ENCODE results near the gene CDC14B.

The CDC14B gene

DNA sequence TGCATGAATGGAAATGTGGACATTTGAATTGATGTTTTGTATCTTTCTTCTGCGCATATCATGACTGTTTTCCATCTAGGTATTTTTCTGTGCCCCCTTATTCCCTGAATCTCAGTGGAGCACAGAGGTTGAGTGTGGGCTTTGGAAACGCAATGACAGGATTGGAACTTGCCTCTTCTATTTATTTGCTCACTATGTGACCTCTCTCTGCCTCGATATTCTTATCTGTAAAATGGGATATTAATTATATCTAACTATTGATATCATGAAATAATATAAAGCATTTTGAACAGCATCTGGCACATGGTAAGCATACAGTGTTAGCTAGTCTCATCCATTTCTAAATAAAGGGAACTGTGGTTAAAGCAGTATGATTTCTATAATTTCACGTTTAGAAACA is 143.6 kb downstream of the CDC14B start:
- Histone ChIP-seq H3K36me3 (ENCODE audit: control insufficient read depth in 1 of 2, insufficient read depth in 2 of 2, low read depth in 1 of 2, low read length in 2 of 2) (peaks cover 28 to 73% of the 10 kb centered on the region in 2 experiments), H2BK120ac (ENCODE audit: low read depth, low read length) (no peak overlapping the region), H3K79me1 (replicated peaks; ENCODE audit: low read length, poor library complexity, severe bottlenecking) (peaks cover 19% of the 10 kb centered on the region), H3K14ac (ENCODE audit: low read length in 2 of 2) (no peak overlapping the region), H3K23ac (ENCODE audit: low read length in 2 of 2) (no peak overlapping the region), H3K9me3 (ENCODE audit: control insufficient read depth, low read length) (no peaks in the 10 kb centered on the region), H2AFZ (ENCODE audit: low read depth, low read length) (no peak overlapping the region), H3K4me1 (ENCODE audit: control insufficient read depth, insufficient read depth, low read depth, low read length) (no peaks in the 10 kb centered on the region), H3K9ac (ENCODE audit: low read length) (no peak overlapping the region), H2AK5ac (ENCODE audit: low read length, severe bottlenecking) (no peak overlapping the region), H3K27ac (ENCODE audit: low read length, poor library complexity, severe bottlenecking) (no peak overlapping the region), H4K8ac (ENCODE audit: low read length) (no peak overlapping the region), H3K4me2 (ENCODE audit: low read length, poor library complexity, severe bottlenecking) (no peak overlapping the region), H2BK5ac (ENCODE audit: low read depth, low read length, poor library complexity, severe bottlenecking) (no peak overlapping the region), H3K4me3 (ENCODE audit: insufficient read depth in 1 of 2, low read depth in 1 of 2, low read length in 2 of 2) (no peak overlapping the region), H4K91ac (ENCODE audit: low read length) (no peak overlapping the region), H3K18ac (ENCODE audit: low read depth in 1 of 2, low read length in 2 of 2) (no peak overlapping the region), H3K4ac (ENCODE audit: low read depth in 1 of 2, low read length in 2 of 2) (no peak overlapping the region), H3K27me3 (ENCODE audit: control insufficient read depth in 1 of 2, insufficient read depth in 1 of 2, low read length in 2 of 2) (no peaks in the 10 kb centered on the region), H2BK12ac (ENCODE audit: low read length in 2 of 2) (no peak overlapping the region), H2BK15ac (ENCODE audit: low read depth, poor library complexity, severe bottlenecking) (no peak overlapping the region)
- WGBS, result 100% methylated on average over 1 of the region's 4 CpGs
- DNase-seq, result no peak

DNA sequence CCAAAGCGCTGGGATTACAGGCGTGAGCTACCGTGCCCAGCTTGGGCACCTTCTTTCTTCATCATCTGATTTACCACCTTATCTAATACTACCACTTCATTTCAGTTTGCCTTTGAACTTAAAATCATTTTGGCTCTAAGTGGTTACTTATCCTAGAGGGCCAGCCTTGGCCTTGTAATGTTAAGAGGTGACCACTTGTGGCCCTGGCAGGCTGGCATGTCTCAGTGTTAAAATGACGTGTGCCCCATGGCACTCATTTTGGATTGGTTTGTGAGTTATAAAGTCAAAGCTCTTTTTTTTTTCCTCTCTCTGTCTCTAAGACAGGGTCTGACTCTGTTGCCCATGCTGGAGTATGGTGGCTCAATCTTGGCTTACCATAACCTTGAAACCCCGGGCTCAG is 151.9 kb downstream of the CDC14B start:
- Histone ChIP-seq H2AK5ac (ENCODE audit: low read length, severe bottlenecking) (no peak overlapping the region), H2BK12ac (ENCODE audit: low read length in 2 of 2) (no peak overlapping the region), H3K9ac (ENCODE audit: low read length) (no peak overlapping the region), H3K4me1 (ENCODE audit: control insufficient read depth, insufficient read depth, low read depth, low read length) (peaks cover 1% of the 10 kb centered on the region), H3K4me2 (ENCODE audit: low read length, poor library complexity, severe bottlenecking) (no peak overlapping the region), H4K91ac (ENCODE audit: low read length) (no peak overlapping the region), H3K27me3 (ENCODE audit: control insufficient read depth in 1 of 2, insufficient read depth in 1 of 2, low read length in 2 of 2) (no peaks in the 10 kb centered on the region), H3K27ac (ENCODE audit: low read length, poor library complexity, severe bottlenecking) (no peak overlapping the region), H2BK120ac (ENCODE audit: low read depth, low read length) (no peak overlapping the region), H3K36me3 (ENCODE audit: control insufficient read depth in 1 of 2, insufficient read depth in 2 of 2, low read depth in 1 of 2, low read length in 2 of 2) (peaks cover 46 to 88% of the 10 kb centered on the region in 2 experiments), H3K79me1 (replicated peaks; ENCODE audit: low read length, poor library complexity, severe bottlenecking) (peaks cover 20% of the 10 kb centered on the region), H2AFZ (ENCODE audit: low read depth, low read length) (no peak overlapping the region), H2BK5ac (ENCODE audit: low read depth, low read length, poor library complexity, severe bottlenecking) (no peak overlapping the region), H3K9me3 (ENCODE audit: control insufficient read depth, low read length) (no peaks in the 10 kb centered on the region), H3K14ac (ENCODE audit: low read length in 2 of 2) (no peak overlapping the region), H4K8ac (ENCODE audit: low read length) (no peak overlapping the region), H2BK15ac (ENCODE audit: low read depth, poor library complexity, severe bottlenecking) (no peak overlapping the region), H3K18ac (ENCODE audit: low read depth in 1 of 2, low read length in 2 of 2) (no peak overlapping the region), H3K4ac (ENCODE audit: low read depth in 1 of 2, low read length in 2 of 2) (no peak overlapping the region), H3K23ac (ENCODE audit: low read length in 2 of 2) (no peak overlapping the region), H3K4me3 (ENCODE audit: insufficient read depth in 1 of 2, low read depth in 1 of 2, low read length in 2 of 2) (no peak overlapping the region)
- over 99% methylated on average over 5 of the region's 5 CpGs for WGBS
- DNase-seq, result no peak

- no peak overlapping the region for H2AK5ac ChIP-seq (ENCODE audit: low read length, severe bottlenecking)
- no peak overlapping the region for H3K18ac ChIP-seq (ENCODE audit: low read depth in 1 of 2, low read length in 2 of 2)
- no peak overlapping the region for H4K91ac ChIP-seq (ENCODE audit: low read length)
- no peak overlapping the region for H4K8ac ChIP-seq (ENCODE audit: low read length)
- H3K4ac ChIP-seq (ENCODE audit: low read depth in 1 of 2, low read length in 2 of 2), result no peak overlapping the region
- H3K36me3 ChIP-seq (ENCODE audit: control insufficient read depth in 1 of 2, insufficient read depth in 2 of 2, low read depth in 1 of 2, low read length in 2 of 2), result peaks cover 24 to 73% of the 10 kb centered on the region in 2 experiments
- no peak overlapping the region for H3K9ac ChIP-seq (ENCODE audit: low read length)
- H3K9me3 ChIP-seq (ENCODE audit: control insufficient read depth, low read length), result no peaks in the 10 kb centered on the region
- H3K27me3 ChIP-seq (ENCODE audit: control insufficient read depth in 1 of 2, insufficient read depth in 1 of 2, low read length in 2 of 2), result no peaks in the 10 kb centered on the region
- H2BK120ac ChIP-seq (ENCODE audit: low read depth, low read length), result no peak overlapping the region
- H3K4me3 ChIP-seq (ENCODE audit: insufficient read depth in 1 of 2, low read depth in 1 of 2, low read length in 2 of 2), result no peak overlapping the region
- peaks cover 17% of the 10 kb centered on the region for H3K79me1 ChIP-seq (replicated peaks; ENCODE audit: low read length, poor library complexity, severe bottlenecking)
- H3K4me1 ChIP-seq (ENCODE audit: control insufficient read depth, insufficient read depth, low read depth, low read length), result peaks cover 1% of the 10 kb centered on the region
- WGBS, result 99% methylated on average over 5 of the region's 6 CpGs
- H2BK15ac ChIP-seq (ENCODE audit: low read depth, poor library complexity, severe bottlenecking), result no peak overlapping the region
- no peak overlapping the region for H2BK5ac ChIP-seq (ENCODE audit: low read depth, low read length, poor library complexity, severe bottlenecking)
- H2BK12ac ChIP-seq (ENCODE audit: low read length in 2 of 2), result no peak overlapping the region
- no peak overlapping the region for H3K4me2 ChIP-seq (ENCODE audit: low read length, poor library complexity, severe bottlenecking)
- H2AFZ ChIP-seq (ENCODE audit: low read depth, low read length), result no peak overlapping the region
- no peak overlapping the region for H3K23ac ChIP-seq (ENCODE audit: low read length in 2 of 2)
- H3K14ac ChIP-seq (ENCODE audit: low read length in 2 of 2), result no peak overlapping the region
- no peak overlapping the region for H3K27ac ChIP-seq (ENCODE audit: low read length, poor library complexity, severe bottlenecking)
- no peak for DNase-seq
Observed at GRCh38 chr9:96464426-96464825, 155.2 kb downstream of the CDC14B start.

DNA sequence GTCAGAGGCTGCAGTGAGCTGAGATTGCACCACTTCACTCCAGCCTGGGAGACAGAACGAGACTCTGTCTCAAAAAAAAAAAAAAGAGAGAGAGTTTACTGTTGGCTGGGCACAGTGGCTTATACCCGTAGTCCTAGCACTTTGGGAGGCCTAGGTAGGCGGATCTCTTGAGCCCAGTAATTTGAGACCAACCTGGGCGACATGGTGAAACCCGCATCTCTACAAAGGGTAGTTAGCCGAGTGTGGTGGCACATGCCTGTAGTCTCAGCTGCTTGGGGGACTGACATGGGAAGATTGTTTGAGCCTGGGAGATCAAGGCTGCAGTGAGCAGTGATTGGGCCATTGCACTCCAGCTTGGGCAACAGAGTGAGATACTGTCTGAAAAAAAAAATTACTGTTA is 157.1 kb downstream of the CDC14B start:
- H2BK120ac ChIP-seq (ENCODE audit: low read depth, low read length), result no peak overlapping the region
- H3K9me3 ChIP-seq (ENCODE audit: control insufficient read depth, low read length), result no peaks in the 10 kb centered on the region
- no peak for DNase-seq
- H4K91ac ChIP-seq (ENCODE audit: low read length), result no peak overlapping the region
- no peak overlapping the region for H2AK5ac ChIP-seq (ENCODE audit: low read length, severe bottlenecking)
- no peak overlapping the region for H3K4me2 ChIP-seq (ENCODE audit: low read length, poor library complexity, severe bottlenecking)
- H3K27me3 ChIP-seq (ENCODE audit: control insufficient read depth in 1 of 2, insufficient read depth in 1 of 2, low read length in 2 of 2), result no peaks in the 10 kb centered on the region
- H3K9ac ChIP-seq (ENCODE audit: low read length), result no peak overlapping the region
- no peak overlapping the region for H2BK5ac ChIP-seq (ENCODE audit: low read depth, low read length, poor library complexity, severe bottlenecking)
- peaks cover 17% of the 10 kb centered on the region for H3K79me1 ChIP-seq (replicated peaks; ENCODE audit: low read length, poor library complexity, severe bottlenecking)
- H2BK12ac ChIP-seq (ENCODE audit: low read length in 2 of 2), result no peak overlapping the region
- no peak overlapping the region for H3K18ac ChIP-seq (ENCODE audit: low read depth in 1 of 2, low read length in 2 of 2)
- peaks cover 14 to 68% of the 10 kb centered on the region in 2 experiments for H3K36me3 ChIP-seq (ENCODE audit: control insufficient read depth in 1 of 2, insufficient read depth in 2 of 2, low read depth in 1 of 2, low read length in 2 of 2)
- 97% methylated on average over 6 of the region's 6 CpGs for WGBS
- H3K23ac ChIP-seq (ENCODE audit: low read length in 2 of 2), result no peak overlapping the region
- no peak overlapping the region for H3K14ac ChIP-seq (ENCODE audit: low read length in 2 of 2)
- no peak overlapping the region for H3K4me3 ChIP-seq (ENCODE audit: insufficient read depth in 1 of 2, low read depth in 1 of 2, low read length in 2 of 2)
- no peak overlapping the region for H3K27ac ChIP-seq (ENCODE audit: low read length, poor library complexity, severe bottlenecking)
- no peak overlapping the region for H3K4ac ChIP-seq (ENCODE audit: low read depth in 1 of 2, low read length in 2 of 2)
- H2AFZ ChIP-seq (ENCODE audit: low read depth, low read length), result no peak overlapping the region
- peaks cover 3% of the 10 kb centered on the region for H3K4me1 ChIP-seq (ENCODE audit: control insufficient read depth, insufficient read depth, low read depth, low read length)
- no peak overlapping the region for H4K8ac ChIP-seq (ENCODE audit: low read length)
- H2BK15ac ChIP-seq (ENCODE audit: low read depth, poor library complexity, severe bottlenecking), result no peak overlapping the region
